ENCODE data around the gene CLTCL1.
"Not testable (repeated sequence)": the region's sequence is repeated elsewhere in the genome, so short reads cannot be mapped to it uniquely, and the experiment has no call there.

Gene CLTCL1

DNA sequence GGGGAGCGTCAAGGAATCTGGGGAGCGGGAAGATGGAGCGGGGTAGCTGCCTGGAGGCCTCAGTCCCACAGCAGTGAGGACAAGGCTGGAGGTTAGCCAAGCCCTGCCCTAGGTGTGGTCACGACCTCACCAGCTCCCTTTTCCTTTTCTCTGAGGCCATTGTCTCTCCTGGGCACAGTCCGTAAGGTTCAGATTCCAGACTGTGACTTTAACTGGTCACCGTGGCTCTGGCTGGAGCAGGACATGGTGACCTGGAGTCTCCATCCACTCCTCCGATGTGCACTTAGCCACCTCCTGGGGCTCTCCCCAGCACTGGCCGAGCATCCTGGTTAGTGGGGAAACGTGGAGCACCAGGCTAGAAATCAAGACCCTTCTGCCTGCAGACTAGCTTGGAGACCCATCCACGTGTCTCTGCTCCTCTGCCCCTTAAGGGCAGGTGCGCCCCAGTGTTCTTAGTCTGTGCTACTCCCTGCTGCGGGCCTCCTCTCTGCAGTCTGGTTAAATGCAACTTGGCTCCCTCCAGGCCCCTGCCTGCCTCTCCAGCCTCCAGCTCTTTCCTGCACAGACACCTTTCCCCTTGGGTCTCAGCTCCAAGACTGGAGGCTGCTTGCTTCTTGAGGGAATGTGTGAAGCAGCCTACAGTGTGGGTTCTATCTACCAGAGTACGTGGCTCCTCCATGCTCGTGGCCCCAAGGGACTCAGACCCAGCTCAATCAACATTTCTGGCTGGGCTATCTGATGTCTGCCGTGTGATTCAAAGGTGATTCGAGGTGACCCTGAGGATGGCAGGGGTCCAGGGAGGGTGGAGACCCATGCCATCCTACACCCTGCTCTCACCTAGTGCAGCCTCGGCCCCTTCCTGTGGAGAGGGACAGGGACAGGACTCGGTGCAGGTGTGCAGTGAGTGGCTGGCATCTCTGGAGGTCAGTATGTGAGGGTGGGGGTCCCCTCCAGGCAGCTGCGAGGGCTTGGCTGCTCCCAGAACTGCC, 118.2 kb downstream of the CLTCL1 start:
- no peak for DNase-seq

- no peak for DNase-seq
Measured at GRCh38 chr22:19172213-19173046, 119.1 kb downstream of the CLTCL1 start.

DNA sequence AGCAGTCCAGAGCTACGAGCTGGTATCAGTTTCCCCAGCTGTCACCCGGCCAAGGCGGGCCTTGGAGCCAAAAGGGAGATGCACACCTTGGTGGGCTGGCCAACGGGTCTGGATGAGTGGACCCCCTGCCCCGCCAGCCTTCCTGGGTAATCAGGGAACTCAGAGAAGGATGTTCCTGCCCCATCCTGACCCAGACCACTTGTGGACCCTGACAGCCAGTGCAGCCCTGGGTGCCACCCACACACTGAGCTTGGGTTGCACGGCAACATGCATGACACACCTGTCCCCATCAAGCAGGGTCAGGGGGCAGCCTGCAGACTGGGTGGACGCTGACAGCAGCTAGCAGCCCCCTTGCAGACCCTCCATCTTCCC, 121.6 kb downstream of the CLTCL1 start:
- no peak for DNase-seq

DNA sequence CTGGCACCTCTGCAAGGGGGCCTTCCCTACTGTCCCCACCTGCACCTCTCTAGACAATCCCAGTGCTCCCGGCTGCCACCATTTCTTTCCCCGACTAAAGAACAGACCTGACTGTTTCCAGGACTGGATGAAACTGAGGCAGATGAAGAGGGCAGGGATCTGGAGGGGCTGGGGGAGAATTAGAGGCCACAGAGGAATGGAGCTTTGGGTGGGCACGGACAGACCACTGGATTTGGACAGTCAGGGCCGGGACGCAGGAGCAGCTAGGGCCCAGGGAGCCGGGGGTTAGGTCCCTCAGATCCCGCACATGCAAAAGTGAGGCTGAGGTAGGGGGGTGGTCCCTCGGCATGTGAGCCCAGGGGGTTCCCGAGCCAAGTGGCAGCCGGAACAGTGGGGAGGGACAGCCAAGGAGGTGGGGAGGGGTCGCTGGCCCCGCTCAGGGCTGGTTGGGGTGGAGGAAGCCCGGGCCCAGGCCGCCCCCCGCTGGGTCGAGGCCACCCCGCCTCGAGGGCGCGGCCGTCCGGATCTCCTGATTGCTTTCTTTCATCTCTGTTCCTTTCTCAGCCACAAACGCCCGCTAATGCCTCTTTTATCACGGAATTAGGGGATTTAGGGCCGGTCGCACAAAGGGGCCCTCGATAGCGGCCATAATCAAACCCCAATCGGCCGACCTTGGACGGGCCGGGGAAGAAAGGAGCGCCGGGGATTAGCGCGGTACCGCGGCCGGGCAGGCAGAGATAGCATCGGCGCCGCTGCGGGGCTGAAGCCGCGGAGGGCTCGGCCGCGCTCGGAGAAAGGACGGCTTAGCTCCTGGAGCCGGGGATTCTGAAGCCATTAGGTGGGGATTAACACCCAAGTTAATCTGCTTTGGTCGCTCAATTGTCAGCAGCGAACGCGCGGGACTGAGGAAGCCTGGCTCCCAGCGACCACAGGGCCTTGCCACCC, 122.2 kb downstream of the CLTCL1 start:
- DNase-seq: no peak

DNA sequence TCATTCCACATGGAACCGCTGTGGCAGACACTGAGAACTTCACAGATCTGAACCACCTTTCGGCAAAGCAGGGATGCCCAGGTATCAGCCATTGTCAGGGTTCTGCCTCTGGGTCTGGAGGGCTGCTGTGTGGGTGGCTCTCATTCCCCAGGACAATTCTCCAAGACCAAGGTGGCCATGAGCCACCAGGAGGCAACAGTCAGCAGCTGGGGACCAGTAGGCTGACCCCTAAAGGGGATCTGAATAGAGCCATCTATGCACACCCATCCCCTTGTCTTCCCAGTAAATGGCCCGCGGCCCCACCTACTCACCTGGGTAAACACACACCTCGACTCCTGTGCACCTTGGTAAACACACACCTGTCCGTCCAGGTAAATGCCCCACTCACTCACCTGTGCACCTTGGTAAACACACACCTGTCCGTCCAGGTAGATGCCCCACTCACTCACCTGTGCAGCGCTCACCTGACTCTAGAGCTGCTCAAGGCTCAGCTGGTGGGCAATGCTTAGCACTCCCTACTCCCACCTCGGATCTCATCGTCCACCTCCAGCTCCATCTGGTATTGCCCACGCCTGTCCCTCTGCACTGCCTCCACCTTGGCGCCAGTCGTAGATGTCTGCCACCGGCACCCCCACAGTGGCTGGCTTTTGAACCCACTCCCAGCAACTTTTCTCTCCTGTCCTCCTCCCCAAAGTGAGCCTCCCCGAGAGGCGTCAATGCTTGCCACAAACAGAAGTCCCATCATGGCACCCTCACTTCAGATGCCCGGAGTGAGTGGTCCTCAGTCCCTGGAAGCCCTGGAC, 123.2 kb downstream of the CLTCL1 start:
- no peak for DNase-seq

DNA sequence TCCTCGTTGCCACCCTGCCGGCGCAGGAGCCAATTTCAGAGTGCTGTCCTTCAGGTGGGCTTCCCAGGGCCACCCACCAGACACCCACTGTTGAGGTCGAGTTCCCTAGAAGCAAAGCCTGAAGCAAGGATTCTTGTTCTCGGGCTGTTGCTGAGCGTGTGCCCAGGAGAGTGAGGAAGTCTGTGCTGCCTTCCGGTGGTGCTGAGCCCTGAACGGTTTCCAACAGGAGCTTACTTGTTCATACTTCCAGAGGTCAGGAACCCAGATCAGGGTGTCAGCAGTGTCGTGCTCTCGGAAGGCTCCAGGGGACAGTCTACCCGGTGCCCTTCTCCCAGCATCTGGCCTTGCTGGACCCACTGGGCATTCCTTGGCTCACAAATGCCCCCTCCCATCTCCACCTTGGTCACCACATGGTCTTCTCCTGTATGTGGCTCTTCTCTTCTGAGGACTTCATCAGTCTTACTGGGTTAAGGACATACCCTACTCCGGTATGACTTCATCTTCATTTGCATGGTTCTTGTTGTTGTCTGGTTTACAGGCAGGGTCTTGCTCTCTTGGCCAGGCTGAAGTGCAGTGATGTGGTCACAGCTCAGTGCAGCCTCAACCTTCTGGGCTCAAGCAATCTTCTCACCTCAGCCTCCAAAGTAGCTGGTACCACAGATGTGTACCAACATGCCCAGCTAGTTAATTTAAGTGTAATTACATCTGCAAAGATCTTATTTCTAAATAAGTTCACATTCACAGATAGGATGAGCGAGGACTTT, 124.2 kb downstream of the CLTCL1 start:
- DNase-seq: no peak

GRCh38 chr22:19166421-19166820, 125.1 kb downstream of the CLTCL1 start:
- no peak for DNase-seq

GRCh38 chr22:19164425-19164824, 127.1 kb downstream of the CLTCL1 start:
- no peak for DNase-seq

- DNase-seq: not testable (repeated sequence)
Measured at GRCh38 chr22:19158649-19159048, 132.9 kb downstream of the CLTCL1 start.

DNA sequence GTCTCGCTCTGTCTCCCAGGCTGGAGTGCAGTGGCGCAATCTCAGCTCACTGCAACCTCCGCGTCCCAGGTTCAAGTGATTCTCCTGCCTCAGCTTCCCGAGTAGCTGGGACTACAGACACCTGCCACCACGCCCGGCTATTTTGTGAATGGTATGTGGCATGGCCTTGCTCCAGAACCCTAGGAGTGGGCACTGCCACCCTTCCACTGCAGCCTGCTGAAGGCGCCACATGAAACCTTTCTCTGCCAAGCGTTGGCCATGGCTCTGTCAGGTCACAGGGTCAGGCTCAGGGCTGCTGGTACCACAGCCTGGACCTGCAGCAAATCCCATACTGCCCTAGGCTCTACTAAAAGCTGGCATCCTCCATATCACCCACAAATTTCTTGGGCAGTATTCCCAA, 135.4 kb downstream of the CLTCL1 start:
- not testable (repeated sequence) for DNase-seq

DNA sequence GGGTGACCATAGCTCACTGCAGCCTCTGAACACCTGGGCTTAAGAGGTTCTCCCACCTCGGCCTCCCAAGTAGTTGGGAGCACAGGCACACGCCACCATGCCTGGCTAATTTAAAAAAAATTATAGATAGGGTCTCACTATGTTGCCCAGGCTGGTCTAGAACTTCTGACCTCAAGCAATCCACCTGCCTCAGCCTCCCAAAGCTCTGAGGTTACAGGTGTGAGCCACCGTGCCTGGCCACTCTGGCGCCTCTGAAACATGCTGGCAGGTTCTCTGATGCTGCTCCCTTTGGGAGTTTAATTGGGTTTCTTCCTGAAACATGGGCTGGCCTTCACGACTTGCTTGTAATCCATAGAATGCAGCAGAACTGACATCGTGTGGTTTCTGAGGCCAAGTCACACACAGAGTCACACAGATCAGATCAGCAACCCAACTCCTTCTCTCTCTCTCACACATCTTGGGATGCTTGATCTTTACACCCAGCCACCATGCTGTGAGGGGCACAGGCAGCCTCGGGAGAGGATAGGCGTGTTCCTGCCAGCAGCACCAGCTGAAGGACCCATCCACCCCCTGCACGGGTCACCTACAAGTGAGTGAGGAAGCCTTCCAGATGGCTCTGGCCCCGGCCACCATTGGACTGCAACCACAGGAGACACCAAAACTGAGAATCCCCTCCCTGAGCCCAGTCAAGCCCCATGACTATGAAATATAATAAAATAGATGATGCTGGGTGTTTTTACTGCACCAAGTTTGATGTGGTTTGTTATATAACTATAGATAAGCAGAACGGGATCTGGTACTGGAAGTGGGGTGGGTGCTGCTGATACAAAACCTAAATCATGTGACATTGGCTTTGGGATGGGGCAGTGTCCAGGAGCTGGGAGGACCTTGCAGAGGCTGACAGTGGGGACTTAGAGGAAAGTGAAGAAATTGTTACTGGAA, 138.3 kb downstream of the CLTCL1 start:
- DNase-seq: no peak

- DNase-seq: no peak
Measured at GRCh38 chr22:19151329-19152191, 140.0 kb downstream of the CLTCL1 start.

DNA sequence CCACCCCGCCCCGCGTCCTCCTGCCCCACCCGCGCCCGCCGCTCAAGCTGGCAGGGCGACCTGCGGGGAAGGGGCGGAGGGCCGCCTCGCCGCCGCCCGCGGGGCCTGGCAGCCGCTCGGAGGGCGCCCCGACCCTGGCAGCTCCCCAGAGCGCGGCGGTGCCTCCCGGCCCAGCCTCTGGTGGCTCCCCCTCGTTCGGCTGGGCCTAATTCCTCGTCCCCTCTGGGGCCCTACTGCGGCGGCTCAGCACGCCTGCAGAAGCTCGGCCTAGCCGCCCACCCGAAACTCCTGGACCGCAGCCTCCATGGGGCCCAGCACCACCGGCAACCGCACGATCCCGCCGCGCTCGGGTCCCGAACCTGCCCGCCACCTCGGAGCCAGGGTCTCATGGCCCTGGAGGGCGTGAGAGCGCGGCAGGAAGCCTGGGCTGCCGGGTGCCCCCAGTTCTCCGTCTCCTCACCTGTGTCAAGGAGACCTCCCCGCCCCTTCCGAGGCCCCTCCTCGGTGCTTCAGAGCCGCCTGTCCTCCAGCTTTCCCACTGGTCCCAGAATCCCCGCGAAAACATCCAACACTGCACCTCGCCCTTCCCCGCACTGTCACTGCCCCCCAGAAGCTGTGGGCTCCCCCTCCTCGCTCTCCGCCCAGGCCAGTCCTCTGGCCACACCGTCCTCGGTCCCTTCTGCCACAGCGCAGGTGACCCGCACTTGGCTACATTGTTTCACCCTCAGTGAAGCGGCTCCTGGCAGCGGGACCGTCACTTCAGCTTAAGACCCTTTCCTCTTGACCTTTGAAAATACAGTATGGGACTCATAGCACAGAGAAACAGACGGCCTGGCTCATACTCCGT, 140.8 kb downstream of the CLTCL1 start:
- DNase-seq: no peak

DNA sequence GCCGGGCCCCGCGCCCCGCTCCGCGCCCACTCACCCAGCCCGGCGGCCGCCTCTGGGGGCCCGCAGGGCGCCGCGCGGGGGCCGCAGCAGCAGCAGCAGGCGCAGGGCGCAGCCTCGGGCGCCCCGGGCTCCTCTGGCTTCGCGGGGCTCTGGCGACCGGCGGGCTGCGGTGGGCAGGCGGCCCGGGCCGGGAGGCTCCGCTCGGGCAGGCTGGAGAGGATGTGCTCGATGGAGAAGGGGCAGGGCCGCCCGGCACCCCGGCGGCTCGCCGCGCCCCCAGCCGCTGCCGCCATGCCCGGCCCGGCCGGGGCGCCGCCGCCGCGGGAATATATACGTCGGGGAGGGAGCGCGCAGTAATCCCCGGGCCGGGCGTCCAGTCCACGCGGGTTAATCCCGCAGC, 141.5 kb downstream of the CLTCL1 start, which contains the start of gene GSC2:
Gene GSC2, minus strand, starts transcription at position 302 of the 400 bp plus-strand sequence. Its CDS starts 9 bp downstream, at position 293.
- no peak for DNase-seq

GRCh38 chr22:19149047-19149883, 142.3 kb downstream of the CLTCL1 start:
- no peak for DNase-seq

- no peak for DNase-seq
Measured at GRCh38 chr22:19148417-19149046, 143.0 kb downstream of the CLTCL1 start.
